HepG2 (cell line): ENCODE measurements around the gene VPS26B. TPM values are rescaled to one million over a fixed set of nuclear protein-coding genes. Genes with fewer than 3 reads are reported as not detected.
A peak's percentile ranks its signal among the peaks of the same experiment; 100 is the strongest.

Experiments
- ATF2 ChIP-seq: sonication (generic); formaldehyde crosslinking; IDR thresholded peaks from 2 replicates; pipeline ENCODE4 v1.4.0; 2020; ENCODE audit warnings: missing genetic modification reagents
- BCL6 ChIP-seq: IDR thresholded peaks from 2 replicates; pipeline ENCODE4 v1.6.1; 2016; ENCODE audit warnings: missing genetic modification reagents, missing compliant biosample characterization
- DMAP1 ChIP-seq: IDR thresholded peaks from 2 replicates; pipeline ENCODE4 v1.6.1; 2016
- FOXK1 ChIP-seq: sonication (generic); formaldehyde crosslinking; IDR thresholded peaks from 2 replicates; pipeline ENCODE4 v1.4.0; 2020; ENCODE audit warnings: low read depth, missing genetic modification reagents, borderline replicate concordance
- HDAC2 ChIP-seq: sonication (generic); formaldehyde crosslinking; IDR thresholded peaks from 2 replicates; pipeline ENCODE4 v1.4.0; 2020; ENCODE audit warnings: missing genetic modification reagents
- MEF2D ChIP-seq: sonication (generic); formaldehyde crosslinking; IDR thresholded peaks from 2 replicates; pipeline ENCODE4 v1.5.1; 2020; ENCODE audit warnings: mild to moderate bottlenecking, missing genetic modification reagents
- MXD3 ChIP-seq: IDR thresholded peaks from 2 replicates; pipeline ENCODE4 v1.6.1; 2016; ENCODE audit warnings: mild to moderate bottlenecking, missing biosample characterization, missing genetic modification reagents
- MXI1 ChIP-seq: IDR thresholded peaks from 3 replicates; pipeline ENCODE4 v1.6.1; 2012; ENCODE audit warnings: low read depth, low read length, inconsistent platforms, borderline replicate concordance
- PITX1 ChIP-seq: sonication (generic); formaldehyde crosslinking; IDR thresholded peaks from 2 replicates; pipeline ENCODE4 v1.5.1; 2020; ENCODE audit warnings: mild to moderate bottlenecking, missing genetic modification reagents
- RAD51 ChIP-seq: fragments of 450-650 bp; IDR thresholded peaks from 2 replicates; pipeline ENCODE4 v1.6.1; 2016; ENCODE audit warnings: borderline replicate concordance
- RERE ChIP-seq: IDR thresholded peaks from 2 replicates; pipeline ENCODE4 v1.6.1; 2016; ENCODE audit warnings: low read depth, missing genetic modification reagents, missing compliant biosample characterization
- SIN3A ChIP-seq: IDR thresholded peaks from 2 replicates; pipeline ENCODE4 v1.6.1; 2011; ENCODE audit warnings: low read depth, mild to moderate bottlenecking, control low read depth, low read length, borderline replicate concordance
- SMAD3 ChIP-seq: sonication (generic); formaldehyde crosslinking; IDR thresholded peaks from 2 replicates; pipeline ENCODE4 v1.4.0; 2020; ENCODE audit warnings: missing genetic modification reagents
- SOX13 ChIP-seq, 3 experiments: fragments of 450-650 bp in 1 of 3; sonication (generic) in 1 of 3; formaldehyde crosslinking in 1 of 3; IDR thresholded peaks in 2 of 3; conservative IDR thresholded peaks in 1 of 3; 2 replicates each; pipeline versions ENCODE4 v1.5.0 to v1.6.1; 2016 to 2020; ENCODE audit warnings: antibody characterized with exemption in 1 of 3, mild to moderate bottlenecking in 1 of 3, missing compliant biosample characterization in 1 of 3, missing genetic modification reagents in 1 of 3, moderate library complexity in 1 of 3
- ZNF350 ChIP-seq: sonication (generic); formaldehyde crosslinking; IDR thresholded peaks from 2 replicates; pipeline ENCODE4 v1.4.0; 2020; ENCODE audit warnings: mild to moderate bottlenecking, low read depth, missing genetic modification reagents, borderline replicate concordance
- ZNF547 ChIP-seq: sonication (generic); formaldehyde crosslinking; IDR thresholded peaks from 2 replicates; pipeline ENCODE4 v1.5.1; 2020; ENCODE audit warnings: mild to moderate bottlenecking, missing genetic modification reagents
- ZNF761 ChIP-seq: sonication (generic); formaldehyde crosslinking; conservative IDR thresholded peaks from 2 replicates; pipeline ENCODE4 v1.4.0; 2020; ENCODE audit warnings: mild to moderate bottlenecking, missing genetic modification reagents
- ZSCAN29 ChIP-seq: sonication (generic); formaldehyde crosslinking; conservative IDR thresholded peaks from 2 replicates; pipeline ENCODE4 v1.4.0; 2020; ENCODE audit warnings: mild to moderate bottlenecking, missing genetic modification reagents
- polyA plus RNA-seq, 8 experiments: library from polyadenylated mRNA; depleted of rRNA in 3 of 8; stranded (reverse) in 7 of 8; unstranded in 1 of 8; fragments of >200 nt; fragmentation: Illumina TruSeq in 4 of 8; extraction: Trizol in 4 of 8; gene quantifications; 2 replicates each; pipeline versions ENCODE4 v1.2.1 to v1.2.3, GENCODE V29; 2011 to 2016; ENCODE audit warnings: low read depth in 4 of 8, missing spikeins in 1 of 8, mixed read lengths in 1 of 8; ENCODE audit not compliant: insufficient read depth in 1 of 8
- total RNA-seq, 5 experiments: library from RNA; depleted of rRNA; stranded (reverse); fragments of >200 nt; fragmentation: Illumina TruSeq; extraction: Trizol; gene quantifications; 2 replicates each; pipeline ENCODE4 v1.2.3, GENCODE V29; 2016; ENCODE audit warnings: low read depth in 1 of 5

VPS26B gene
- total and polyA plus RNA-seq, 2 of the 13 experiments (the other 11 are each of a cell fraction or from before 2014, with no cell fraction given), result 20.2 to 23.2 TPM

GRCh38 chr11:134272381-134273316 lies 48.2 kb downstream of the VPS26B start (continued):
- TF ChIP-seq RERE (CRISPR knock-in tag) (0 out of 2 replicates have a peak, but pooled peaks have one; percentile 21), MEF2D (CRISPR knock-in tag) (peak; percentile 55; the same call in 1 of the 2 replicates), MXD3 (CRISPR knock-in tag) (0 out of 2 replicates have a peak, but pooled peaks have one; percentile 49), FOXK1 (peak; percentile 79; the same call in 1 of the 2 replicates), ZNF761 (CRISPR knock-in tag) (0 out of 2 replicates have a peak, but pooled peaks have one; percentile 33), ZSCAN29 (peak; percentile 58; the same call in 1 of the 2 replicates), BCL6 (CRISPR knock-in tag) (peak; percentile 80), MXI1 (peak; percentile 53; the same call in 1 of the 3 replicates), HDAC2 (CRISPR knock-in tag) (peak; percentile 74), SMAD3 (CRISPR knock-in tag) (peak; percentile 58; the same call in 1 of the 2 replicates), ZNF350 (0 out of 2 replicates have a peak, but pooled peaks have one; percentile 18), RAD51 (no peak), SOX13 (IDR thresholded peaks at IDR 0.05) (no peak), SOX13 (CRISPR knock-in tag; conservative IDR thresholded peaks at IDR 0.05 in 1 of 2, IDR thresholded peaks at IDR 0.05 in 1 of 2) (peak in 1 of 2 experiments; percentile 39; a peak in 1 of 4 replicates), SIN3A (0 out of 2 replicates have a peak, but pooled peaks have one; percentile 30), DMAP1 (CRISPR knock-in tag) (peak; percentile 61; the same call in 1 of the 2 replicates), ZNF547 (no peak), ATF2 (CRISPR knock-in tag) (peak; percentile 83), PITX1 (CRISPR knock-in tag) (peak; percentile 54)
